ENCODE measurements around the gene HOXC9.

Gene HOXC9

DNA sequence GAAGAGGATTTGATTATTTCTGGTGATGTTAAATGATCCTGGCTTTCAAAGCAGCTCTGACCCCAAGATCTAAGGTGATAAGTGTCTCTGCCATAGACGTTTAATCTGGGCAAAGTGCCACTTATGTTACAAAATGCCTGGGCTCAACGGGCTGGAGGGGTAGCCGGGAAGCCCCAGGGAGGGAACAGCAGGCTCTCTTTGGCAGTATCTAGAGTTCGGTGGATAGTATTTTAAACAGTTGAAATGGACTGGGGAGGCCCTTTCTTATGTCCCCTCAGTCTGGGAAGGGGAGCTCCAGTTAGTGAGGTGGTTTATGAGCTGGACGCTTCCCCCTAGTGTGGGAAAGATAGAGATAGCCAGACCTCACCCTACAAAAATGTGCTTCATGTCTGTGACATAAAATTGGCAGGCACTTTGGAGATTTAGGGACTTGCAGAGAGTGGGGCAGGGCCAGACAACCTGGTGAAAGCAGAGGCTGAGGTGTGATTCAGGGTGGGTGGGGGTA is 32.5 kb upstream of the HOXC9 start (continued):
- TF ChIP-seq, protein P1, sequence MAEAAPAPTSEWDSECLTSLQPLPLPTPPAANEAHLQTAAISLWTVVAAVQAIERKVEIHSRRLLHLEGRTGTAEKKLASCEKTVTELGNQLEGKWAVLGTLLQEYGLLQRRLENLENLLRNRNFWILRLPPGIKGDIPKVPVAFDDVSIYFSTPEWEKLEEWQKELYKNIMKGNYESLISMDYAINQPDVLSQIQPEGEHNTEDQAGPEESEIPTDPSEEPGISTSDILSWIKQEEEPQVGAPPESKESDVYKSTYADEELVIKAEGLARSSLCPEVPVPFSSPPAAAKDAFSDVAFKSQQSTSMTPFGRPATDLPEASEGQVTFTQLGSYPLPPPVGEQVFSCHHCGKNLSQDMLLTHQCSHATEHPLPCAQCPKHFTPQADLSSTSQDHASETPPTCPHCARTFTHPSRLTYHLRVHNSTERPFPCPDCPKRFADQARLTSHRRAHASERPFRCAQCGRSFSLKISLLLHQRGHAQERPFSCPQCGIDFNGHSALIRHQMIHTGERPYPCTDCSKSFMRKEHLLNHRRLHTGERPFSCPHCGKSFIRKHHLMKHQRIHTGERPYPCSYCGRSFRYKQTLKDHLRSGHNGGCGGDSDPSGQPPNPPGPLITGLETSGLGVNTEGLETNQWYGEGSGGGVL (tag by site-specific recombination; IDR thresholded peaks at IDR 0.05), result peak; percentile 58; the same call in 1 of the 2 replicates
- TF ChIP-seq, protein P2, sequence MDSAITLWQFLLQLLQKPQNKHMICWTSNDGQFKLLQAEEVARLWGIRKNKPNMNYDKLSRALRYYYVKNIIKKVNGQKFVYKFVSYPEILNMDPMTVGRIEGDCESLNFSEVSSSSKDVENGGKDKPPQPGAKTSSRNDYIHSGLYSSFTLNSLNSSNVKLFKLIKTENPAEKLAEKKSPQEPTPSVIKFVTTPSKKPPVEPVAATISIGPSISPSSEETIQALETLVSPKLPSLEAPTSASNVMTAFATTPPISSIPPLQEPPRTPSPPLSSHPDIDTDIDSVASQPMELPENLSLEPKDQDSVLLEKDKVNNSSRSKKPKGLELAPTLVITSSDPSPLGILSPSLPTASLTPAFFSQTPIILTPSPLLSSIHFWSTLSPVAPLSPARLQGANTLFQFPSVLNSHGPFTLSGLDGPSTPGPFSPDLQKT (IDR thresholded peaks at IDR 0.05; ENCODE audit: borderline replicate concordance, low read depth, low read length), result no peak
- TF ChIP-seq FEZF1 (tag by site-specific recombination; IDR thresholded peaks at IDR 0.05) (no peak), ZIC2 (tag by site-specific recombination; IDR thresholded peaks at IDR 0.05) (peak; percentile 48; the same call in 1 of the 2 replicates), ZNF76 (tag by site-specific recombination; IDR thresholded peaks at IDR 0.05; ENCODE audit: borderline replicate concordance, low read depth) (no peak), ZNF660 (tag by site-specific recombination; IDR thresholded peaks at IDR 0.05) (0 out of 2 replicates have a peak, but pooled peaks have one; percentile 50), ZNF391 (tag by site-specific recombination; IDR thresholded peaks at IDR 0.05; ENCODE audit: borderline replicate concordance, low read depth) (peak; percentile 51; the same call in 1 of the 2 replicates), GFI1B (tag by site-specific recombination; IDR thresholded peaks at IDR 0.05) (no peak), ZBTB8A (tag by site-specific recombination; IDR thresholded peaks at IDR 0.05) (peak; percentile 29), ZNF266 (tag by site-specific recombination; IDR thresholded peaks at IDR 0.05; ENCODE audit: low read depth) (no peak), ZSCAN16 (tag by site-specific recombination; IDR thresholded peaks at IDR 0.05) (no peak), ZNF211 (tag by site-specific recombination; IDR thresholded peaks at IDR 0.05; ENCODE audit: low read depth) (no peak), ZBTB48 (tag by site-specific recombination; IDR thresholded peaks at IDR 0.05) (peak; percentile 50; the same call in 1 of the 2 replicates), EGR2 (tag by site-specific recombination; IDR thresholded peaks at IDR 0.05; ENCODE audit: low read depth) (no peak)
- TF ChIP-seq, protein P3, sequence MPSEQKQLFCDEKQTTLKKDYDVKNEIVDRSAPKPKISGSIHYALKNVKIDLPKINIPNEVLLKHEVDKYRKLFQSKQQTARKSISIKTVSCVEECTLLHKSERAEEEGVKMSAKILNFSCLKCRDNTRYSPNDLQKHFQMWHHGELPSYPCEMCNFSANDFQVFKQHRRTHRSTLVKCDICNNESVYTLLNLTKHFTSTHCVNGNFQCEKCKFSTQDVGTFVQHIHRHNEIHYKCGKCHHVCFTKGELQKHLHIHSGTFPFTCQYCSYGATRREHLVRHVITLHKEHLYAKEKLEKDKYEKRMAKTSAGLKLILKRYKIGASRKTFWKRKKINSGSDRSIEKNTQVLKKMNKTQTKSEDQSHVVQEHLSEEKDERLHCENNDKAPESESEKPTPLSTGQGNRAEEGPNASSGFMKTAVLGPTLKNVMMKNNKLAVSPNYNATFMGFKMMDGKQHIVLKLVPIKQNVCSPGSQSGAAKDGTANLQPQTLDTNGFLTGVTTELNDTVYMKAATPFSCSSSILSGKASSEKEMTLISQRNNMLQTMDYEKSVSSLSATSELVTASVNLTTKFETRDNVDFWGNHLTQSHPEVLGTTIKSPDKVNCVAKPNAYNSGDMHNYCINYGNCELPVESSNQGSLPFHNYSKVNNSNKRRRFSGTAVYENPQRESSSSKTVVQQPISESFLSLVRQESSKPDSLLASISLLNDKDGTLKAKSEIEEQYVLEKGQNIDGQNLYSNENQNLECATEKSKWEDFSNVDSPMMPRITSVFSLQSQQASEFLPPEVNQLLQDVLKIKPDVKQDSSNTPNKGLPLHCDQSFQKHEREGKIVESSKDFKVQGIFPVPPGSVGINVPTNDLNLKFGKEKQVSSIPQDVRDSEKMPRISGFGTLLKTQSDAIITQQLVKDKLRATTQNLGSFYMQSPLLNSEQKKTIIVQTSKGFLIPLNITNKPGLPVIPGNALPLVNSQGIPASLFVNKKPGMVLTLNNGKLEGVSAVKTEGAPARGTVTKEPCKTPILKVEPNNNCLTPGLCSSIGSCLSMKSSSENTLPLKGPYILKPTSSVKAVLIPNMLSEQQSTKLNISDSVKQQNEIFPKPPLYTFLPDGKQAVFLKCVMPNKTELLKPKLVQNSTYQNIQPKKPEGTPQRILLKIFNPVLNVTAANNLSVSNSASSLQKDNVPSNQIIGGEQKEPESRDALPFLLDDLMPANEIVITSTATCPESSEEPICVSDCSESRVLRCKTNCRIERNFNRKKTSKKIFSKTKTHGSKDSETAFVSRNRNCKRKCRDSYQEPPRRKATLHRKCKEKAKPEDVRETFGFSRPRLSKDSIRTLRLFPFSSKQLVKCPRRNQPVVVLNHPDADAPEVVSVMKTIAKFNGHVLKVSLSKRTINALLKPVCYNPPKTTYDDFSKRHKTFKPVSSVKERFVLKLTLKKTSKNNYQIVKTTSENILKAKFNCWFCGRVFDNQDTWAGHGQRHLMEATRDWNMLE (tag by site-specific recombination; conservative IDR thresholded peaks at IDR 0.05; ENCODE audit: low read depth), result no peak
- TF ChIP-seq, protein P4, sequence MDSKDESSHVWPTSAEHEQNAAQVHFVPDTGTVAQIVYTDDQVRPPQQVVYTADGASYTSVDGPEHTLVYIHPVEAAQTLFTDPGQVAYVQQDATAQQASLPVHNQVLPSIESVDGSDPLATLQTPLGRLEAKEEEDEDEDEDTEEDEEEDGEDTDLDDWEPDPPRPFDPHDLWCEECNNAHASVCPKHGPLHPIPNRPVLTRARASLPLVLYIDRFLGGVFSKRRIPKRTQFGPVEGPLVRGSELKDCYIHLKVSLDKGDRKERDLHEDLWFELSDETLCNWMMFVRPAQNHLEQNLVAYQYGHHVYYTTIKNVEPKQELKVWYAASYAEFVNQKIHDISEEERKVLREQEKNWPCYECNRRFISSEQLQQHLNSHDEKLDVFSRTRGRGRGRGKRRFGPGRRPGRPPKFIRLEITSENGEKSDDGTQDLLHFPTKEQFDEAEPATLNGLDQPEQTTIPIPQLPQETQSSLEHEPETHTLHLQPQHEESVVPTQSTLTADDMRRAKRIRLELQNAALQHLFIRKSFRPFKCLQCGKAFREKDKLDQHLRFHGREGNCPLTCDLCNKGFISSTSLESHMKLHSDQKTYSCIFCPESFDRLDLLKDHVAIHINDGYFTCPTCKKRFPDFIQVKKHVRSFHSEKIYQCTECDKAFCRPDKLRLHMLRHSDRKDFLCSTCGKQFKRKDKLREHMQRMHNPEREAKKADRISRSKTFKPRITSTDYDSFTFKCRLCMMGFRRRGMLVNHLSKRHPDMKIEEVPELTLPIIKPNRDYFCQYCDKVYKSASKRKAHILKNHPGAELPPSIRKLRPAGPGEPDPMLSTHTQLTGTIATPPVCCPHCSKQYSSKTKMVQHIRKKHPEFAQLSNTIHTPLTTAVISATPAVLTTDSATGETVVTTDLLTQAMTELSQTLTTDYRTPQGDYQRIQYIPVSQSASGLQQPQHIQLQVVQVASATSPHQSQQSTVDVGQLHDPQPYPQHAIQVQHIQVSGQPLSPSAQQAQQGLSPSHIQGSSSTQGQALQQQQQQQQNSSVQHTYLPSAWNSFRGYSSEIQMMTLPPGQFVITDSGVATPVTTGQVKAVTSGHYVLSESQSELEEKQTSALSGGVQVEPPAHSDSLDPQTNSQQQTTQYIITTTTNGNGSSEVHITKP (tag by site-specific recombination; IDR thresholded peaks at IDR 0.05), result peak; percentile 83

Measured in HEK293 (cell line).